Bronchial epithelial cell (primary cell): ENCODE results near the gene WDR41. TPM values are rescaled to one million over a fixed set of nuclear protein-coding genes. Genes with fewer than 3 reads are reported as not detected.

Source experiments
- DNase-seq: peaks from one replicate; pipeline ENCODE4 v3.0.0-alpha.2; 2010; ENCODE audit warnings: low read depth
- FAIRE-seq: peaks from 2 replicates; lab custom pipeline; 2011; peaks lifted over from hg19 to GRCh38; lab: Jason Lieb, UNC
- H3K27me3 ChIP-seq: 2 replicates; pipeline ENCODE4 v1.5.1; 2011; ENCODE audit warnings: low read length; ENCODE audit not compliant: control insufficient read depth, insufficient read depth
- H3K36me3 ChIP-seq: 2 replicates; pipeline ENCODE4 v1.5.1; 2011; ENCODE audit warnings: low read length; ENCODE audit not compliant: control insufficient read depth, insufficient read depth
- H3K4me3 ChIP-seq: 2 replicates; pipeline ENCODE4 v1.5.1; 2011; ENCODE audit warnings: mild to moderate bottlenecking, low read depth, low read length, control low read depth
- CTCF ChIP-seq: IDR thresholded peaks from 2 replicates; pipeline ENCODE4 v1.5.1; 2011; ENCODE audit warnings: mild to moderate bottlenecking, moderate library complexity, low read length, control low read depth, inconsistent platforms; ENCODE audit not compliant: insufficient read depth, severe bottlenecking
- total RNA-seq: library from RNA; depleted of rRNA; stranded (reverse); fragments of >200 nt; gene quantifications from 2 replicates; pipeline ENCODE4 v1.2.1, GENCODE V29; 2014

Gene WDR41
- total RNA-seq, 1 donor from 2014 or later: 148 TPM

GRCh38 chr5:77452351-77452750 is 39.8 kb downstream of the WDR41 start:
- no peak overlapping the region for H3K4me3 ChIP-seq
- H3K36me3 ChIP-seq: peaks cover 12% of the 10 kb centered on the region
- H3K27me3 ChIP-seq: no peaks in the 10 kb centered on the region
- no peak for TF ChIP-seq CTCF
- FAIRE-seq (no peak), DNase-seq (no peak)

GRCh38 chr5:77449981-77450380 is 42.1 kb downstream of the WDR41 start:
- Histone ChIP-seq H3K27me3 (no peaks in the 10 kb centered on the region), H3K4me3 (no peak overlapping the region), H3K36me3 (peaks cover 12% of the 10 kb centered on the region)
- FAIRE-seq: no peak
- TF ChIP-seq CTCF: no peak
- DNase-seq: peak; percentile 31

GRCh38 chr5:77449277-77449676 is 42.8 kb downstream of the WDR41 start:
- no peak for DNase-seq
- no peaks in the 10 kb centered on the region for H3K27me3 ChIP-seq
- peaks cover 14% of the 10 kb centered on the region for H3K36me3 ChIP-seq

GRCh38 chr5:77448831-77449230 is 43.3 kb downstream of the WDR41 start:
- H3K36me3 ChIP-seq: peaks cover 12% of the 10 kb centered on the region
- TF ChIP-seq CTCF: no peak

More at GRCh38 chr5:77449277-77449676, 42.8 kb downstream of the WDR41 start:
- no peak for TF ChIP-seq CTCF
- FAIRE-seq: no peak
- no peak overlapping the region for H3K4me3 ChIP-seq

GRCh38 chr5:77444356-77444755 is 47.8 kb downstream of the WDR41 start:
- FAIRE-seq: no peak
- DNase-seq: no peak
- no peak for TF ChIP-seq CTCF
- Histone ChIP-seq H3K27me3 (no peaks in the 10 kb centered on the region), H3K4me3 (no peak overlapping the region), H3K36me3 (peaks cover 13% of the 10 kb centered on the region)

More at GRCh38 chr5:77448831-77449230, 43.3 kb downstream of the WDR41 start:
- Histone ChIP-seq H3K4me3 (no peak overlapping the region), H3K27me3 (no peaks in the 10 kb centered on the region)
- FAIRE-seq (no peak), DNase-seq (no peak)

GRCh38 chr5:77443670-77444069 is 48.4 kb downstream of the WDR41 start:
- H3K4me3 ChIP-seq: no peak overlapping the region
- no peak for DNase-seq
- FAIRE-seq: no peak
- H3K27me3 ChIP-seq: no peaks in the 10 kb centered on the region
- no peak for TF ChIP-seq CTCF
- peaks cover 7% of the 10 kb centered on the region for H3K36me3 ChIP-seq
